CD4-positive, CD25-positive, alpha-beta regulatory T cell (primary cell): Measurements from ENCODE around the gene HES7. TPM values are rescaled to one million over a fixed set of nuclear protein-coding genes. Genes with fewer than 3 reads are reported as not detected.
A peak's percentile ranks its signal among the peaks of the same experiment; 100 is the strongest.

Source experiments
- ATAC-seq, 2 donors: fragments of 150-1000 bp; cut with Tn5 transposase; one replicate each; pipeline ENCODE4 v1.10.0; 2021; ENCODE audit warnings: low read depth in 2 of 2, moderate number of reproducible peaks in 2 of 2, moderate library complexity in 1 of 2
- DNase-seq, 3 donors: peaks; one replicate each; pipeline versions ENCODE4 v3.0.0 to v3.0.0-alpha.2; 2012 to 2022; ENCODE audit warnings: mixed read lengths in 1 of 3
- H3K27ac ChIP-seq: one replicate; pipeline ENCODE4 v1.7.0; 2013; ENCODE audit warnings: mild to moderate bottlenecking, low read length; ENCODE audit not compliant: insufficient read depth, poor library complexity, severe bottlenecking
- H3K27me3 ChIP-seq: one replicate; pipeline ENCODE4 v1.7.0; 2013; ENCODE audit warnings: low read length; ENCODE audit not compliant: control insufficient read depth, insufficient read depth
- H3K36me3 ChIP-seq: one replicate; pipeline ENCODE4 v1.7.0; 2013; ENCODE audit warnings: mild to moderate bottlenecking, low read length, moderate library complexity; ENCODE audit not compliant: control insufficient read depth, insufficient read depth
- H3K4me1 ChIP-seq: 2 replicates; pipeline ENCODE4 v1.7.0; 2013; ENCODE audit warnings: mild to moderate bottlenecking, low read length; ENCODE audit not compliant: insufficient read depth, control insufficient read depth, poor library complexity, severe bottlenecking
- H3K4me3 ChIP-seq: one replicate; pipeline ENCODE4 v1.7.0; 2013; ENCODE audit warnings: low read depth, mild to moderate bottlenecking, low read length, moderate library complexity
- H3K9me3 ChIP-seq, 2 experiments: 1 replicate in 1 of 2; 2 replicates in 1 of 2; pipeline ENCODE4 v1.7.0; 2013; ENCODE audit warnings: low read length in 2 of 2, mild to moderate bottlenecking in 1 of 2, moderate library complexity in 1 of 2; ENCODE audit not compliant: control insufficient read depth in 2 of 2
- H3K27ac Mint-ChIP-seq, 3 donors: one replicate each; pipeline ENCODE4 v1.8.0; 2020 to 2022; ENCODE audit warnings: mild to moderate bottlenecking in 3 of 3, mixed read lengths in 3 of 3, moderate library complexity in 2 of 3
- H3K27me3 Mint-ChIP-seq: one replicate; pipeline ENCODE4 v1.8.0; 2022; ENCODE audit warnings: mild to moderate bottlenecking, mixed read lengths
- H3K36me3 Mint-ChIP-seq: one replicate; pipeline ENCODE4 v1.8.0; 2020; ENCODE audit warnings: mixed read lengths
- H3K4me1 Mint-ChIP-seq, 4 donors: one replicate each; pipeline ENCODE4 v1.8.0; 2020 to 2022; ENCODE audit warnings: mixed read lengths in 4 of 4, mild to moderate bottlenecking in 1 of 4
- H3K4me3 Mint-ChIP-seq, 4 donors: one replicate each; pipeline ENCODE4 v1.8.0; 2020 to 2022; ENCODE audit warnings: mild to moderate bottlenecking in 4 of 4, mixed read lengths in 4 of 4, moderate library complexity in 3 of 4
- H3K9me3 Mint-ChIP-seq, 7 donors: one replicate each; pipeline ENCODE4 v1.8.0; 2020 to 2022; ENCODE audit warnings: mixed read lengths in 7 of 7, mild to moderate bottlenecking in 3 of 7, moderate library complexity in 2 of 7
- polyA plus RNA-seq, 4 donors: library from polyadenylated mRNA; unstranded; fragments of 300-500 nt; fragmentation: Illumina TruSeq; gene quantifications; one replicate each; pipeline ENCODE4 v1.2.3, GENCODE V29; 2021
- total RNA-seq: library from RNA; stranded (reverse); gene quantifications from one replicate; pipeline ENCODE4 v1.2.3, GENCODE V29; 2022

The HES7 gene
- total and polyA plus RNA-seq, 5 donors from 2014 or later: not detected

GRCh38 chr17:8117980-8118768, 5.7 kb downstream of the HES7 start, which contains the start of gene ALOXE3:
TSS of gene ALOXE3 (minus strand) at chr17:8118514. CDS start at chr17:8117990, 524 bp downstream.
- peaks cover 0 to 11% (median 0%) of the 10 kb centered on the region in 7 donors for H3K9me3 Mint-ChIP-seq
- ATAC-seq: peak in 1 of 2 donors; percentile 1
- peak within 1 kb of the TSS; percentile 93 to 98 (median 94) for H3K4me3 Mint-ChIP-seq

DNA sequence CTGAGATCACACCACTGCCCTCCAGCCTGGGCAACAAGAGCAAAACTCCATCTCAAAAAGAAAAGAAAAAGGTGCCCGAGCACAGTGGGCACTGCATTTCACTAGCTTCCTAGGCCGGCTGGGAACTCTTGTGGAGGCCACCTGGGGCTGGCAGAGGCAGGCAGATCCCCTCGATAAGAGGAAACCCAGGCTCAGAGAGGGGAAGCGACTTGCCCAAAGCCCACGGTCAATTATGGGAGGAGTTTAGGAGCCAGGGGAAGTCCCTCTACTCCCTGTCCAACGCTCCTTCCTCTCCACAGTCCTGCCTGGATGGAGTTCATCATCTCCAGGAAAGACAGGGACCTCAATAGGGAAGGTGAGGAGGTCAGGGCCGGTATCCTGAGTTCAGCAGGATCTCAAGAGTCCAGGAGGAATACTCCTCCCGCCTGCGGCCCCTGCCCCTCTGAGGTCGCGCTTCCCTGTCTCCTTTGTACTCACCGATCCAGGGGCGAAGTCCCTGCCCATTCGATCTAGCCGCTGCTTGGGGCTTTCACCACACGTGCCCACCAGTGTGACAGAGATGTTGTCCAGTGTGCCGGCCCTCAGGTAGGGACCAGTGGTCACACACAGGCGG, 6.4 kb downstream of the HES7 start:
- DNase-seq: no peak
- Histone ChIP-seq H3K36me3 (no peaks in the 10 kb centered on the region), H3K27ac (no peak overlapping the region), H3K4me3 (peak overlapping the region; percentile 7), H3K27me3 (peaks cover 26% of the 10 kb centered on the region), H3K4me1 (peaks cover 42% of the 10 kb centered on the region), H3K9me3 (no peaks in the 10 kb centered on the region)
- ATAC-seq: no peak
- peaks cover 11% of the 10 kb centered on the region for H3K36me3 Mint-ChIP-seq
- peak overlapping the region in 1 of 3 donors; percentile 69 for H3K27ac Mint-ChIP-seq
- peak overlapping the region; percentile 63 to 94 (median 94) for H3K4me3 Mint-ChIP-seq
- H3K9me3 Mint-ChIP-seq: peaks cover 0 to 11% (median 0%) of the 10 kb centered on the region in 7 donors
- H3K4me1 Mint-ChIP-seq: peaks cover 16 to 46% (median 28%) of the 10 kb centered on the region in 4 donors
- H3K27me3 Mint-ChIP-seq: peaks cover 86% of the 10 kb centered on the region

More at GRCh38 chr17:8117980-8118768, 5.7 kb downstream of the HES7 start, which contains the start of gene ALOXE3:
- no peaks in the 10 kb centered on the region for H3K9me3 ChIP-seq
- peak within 1 kb of the TSS; percentile 75 for H3K27ac ChIP-seq
- DNase-seq: no peak
- peak within 1 kb of the TSS; percentile 86 for H3K4me3 ChIP-seq
- no peaks in the 10 kb centered on the region for H3K36me3 ChIP-seq
- H3K4me1 Mint-ChIP-seq: peaks cover 16 to 53% (median 31%) of the 10 kb centered on the region in 4 donors
- H3K36me3 Mint-ChIP-seq: peaks cover 7% of the 10 kb centered on the region
- H3K27ac Mint-ChIP-seq: peak within 1 kb of the TSS; percentile 95 to 100 (median 99)
- peaks cover 49% of the 10 kb centered on the region for H3K4me1 ChIP-seq
- H3K27me3 Mint-ChIP-seq: peaks cover 82% of the 10 kb centered on the region
- H3K27me3 ChIP-seq: peaks cover 22% of the 10 kb centered on the region

GRCh38 chr17:8116776-8117175, 7.1 kb downstream of the HES7 start:
- Histone ChIP-seq H3K36me3 (no peaks in the 10 kb centered on the region), H3K27me3 (peaks cover 26% of the 10 kb centered on the region), H3K4me1 (peaks cover 35% of the 10 kb centered on the region), H3K27ac (no peak overlapping the region), H3K9me3 (no peaks in the 10 kb centered on the region), H3K4me3 (no peak overlapping the region)
- Mint-ChIP-seq H3K36me3 (peaks cover 11% of the 10 kb centered on the region), H3K4me3 (peak overlapping the region in 2 of 4 donors; percentile 35 to 75), H3K27ac (no peak overlapping the region), H3K27me3 (peaks cover 90% of the 10 kb centered on the region), H3K9me3 (peaks cover 0 to 11% (median 0%) of the 10 kb centered on the region in 7 donors), H3K4me1 (peaks cover 16 to 41% (median 27%) of the 10 kb centered on the region in 4 donors)
- DNase-seq (peak in 1 of 3 donors; percentile 8), ATAC-seq (no peak)

DNA sequence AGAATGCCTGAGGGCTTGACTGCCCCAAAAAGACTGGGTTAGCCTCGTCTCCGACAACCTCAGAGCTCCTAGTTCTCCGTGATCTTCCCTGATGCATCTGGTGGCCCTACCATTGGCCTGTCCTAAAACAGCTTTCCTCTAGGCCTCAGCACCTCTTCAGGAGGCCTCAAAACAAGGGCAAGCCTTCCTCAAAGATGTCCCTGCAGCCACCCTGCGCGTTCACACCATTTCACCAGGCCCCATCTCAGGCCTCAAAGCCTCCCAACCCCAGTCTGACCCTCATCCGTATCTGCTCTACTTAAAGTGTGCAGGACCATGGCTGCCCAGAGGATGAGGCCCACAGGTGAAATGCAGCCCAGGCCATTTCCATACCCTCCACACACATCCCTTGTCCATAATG, 13.0 kb downstream of the HES7 start:
- H3K4me3 ChIP-seq: no peak overlapping the region
- H3K9me3 Mint-ChIP-seq: peaks cover 0 to 3% (median 0%) of the 10 kb centered on the region in 7 donors
- H3K36me3 ChIP-seq: no peaks in the 10 kb centered on the region
- H3K27ac Mint-ChIP-seq: peak overlapping the region in 1 of 3 donors; percentile 69
- peaks cover 4% of the 10 kb centered on the region for H3K36me3 Mint-ChIP-seq
- H3K27ac ChIP-seq: no peak overlapping the region
- H3K4me3 Mint-ChIP-seq: peak overlapping the region in 3 of 4 donors; percentile 18 to 75 (median 39)
- peaks cover 0 to 6% (median 3%) of the 10 kb centered on the region in 4 donors for H3K4me1 Mint-ChIP-seq
- H3K4me1 ChIP-seq: peaks cover 10% of the 10 kb centered on the region
- H3K9me3 ChIP-seq: no peaks in the 10 kb centered on the region
- DNase-seq (no peak), ATAC-seq (no peak)
- H3K27me3 Mint-ChIP-seq: peaks cover 53% of the 10 kb centered on the region
- H3K27me3 ChIP-seq: peaks cover 15% of the 10 kb centered on the region

- Mint-ChIP-seq H3K36me3 (peaks cover 4% of the 10 kb centered on the region), H3K9me3 (peaks cover 0 to 3% (median 0%) of the 10 kb centered on the region in 7 donors), H3K27me3 (peaks cover 48% of the 10 kb centered on the region), H3K4me1 (peaks cover 0 to 6% (median 3%) of the 10 kb centered on the region in 4 donors), H3K4me3 (peak overlapping the region in 2 of 4 donors; percentile 22 to 75), H3K27ac (peak overlapping the region in 1 of 3 donors; percentile 62)
- Histone ChIP-seq H3K9me3 (no peaks in the 10 kb centered on the region), H3K27me3 (peaks cover 11% of the 10 kb centered on the region), H3K4me1 (peaks cover 10% of the 10 kb centered on the region), H3K36me3 (no peaks in the 10 kb centered on the region), H3K27ac (no peak overlapping the region), H3K4me3 (no peak overlapping the region)
- DNase-seq (no peak), ATAC-seq (no peak)
These were observed 13.5 kb downstream of the HES7 start for GRCh38 chr17:8110456-8110804.

DNA sequence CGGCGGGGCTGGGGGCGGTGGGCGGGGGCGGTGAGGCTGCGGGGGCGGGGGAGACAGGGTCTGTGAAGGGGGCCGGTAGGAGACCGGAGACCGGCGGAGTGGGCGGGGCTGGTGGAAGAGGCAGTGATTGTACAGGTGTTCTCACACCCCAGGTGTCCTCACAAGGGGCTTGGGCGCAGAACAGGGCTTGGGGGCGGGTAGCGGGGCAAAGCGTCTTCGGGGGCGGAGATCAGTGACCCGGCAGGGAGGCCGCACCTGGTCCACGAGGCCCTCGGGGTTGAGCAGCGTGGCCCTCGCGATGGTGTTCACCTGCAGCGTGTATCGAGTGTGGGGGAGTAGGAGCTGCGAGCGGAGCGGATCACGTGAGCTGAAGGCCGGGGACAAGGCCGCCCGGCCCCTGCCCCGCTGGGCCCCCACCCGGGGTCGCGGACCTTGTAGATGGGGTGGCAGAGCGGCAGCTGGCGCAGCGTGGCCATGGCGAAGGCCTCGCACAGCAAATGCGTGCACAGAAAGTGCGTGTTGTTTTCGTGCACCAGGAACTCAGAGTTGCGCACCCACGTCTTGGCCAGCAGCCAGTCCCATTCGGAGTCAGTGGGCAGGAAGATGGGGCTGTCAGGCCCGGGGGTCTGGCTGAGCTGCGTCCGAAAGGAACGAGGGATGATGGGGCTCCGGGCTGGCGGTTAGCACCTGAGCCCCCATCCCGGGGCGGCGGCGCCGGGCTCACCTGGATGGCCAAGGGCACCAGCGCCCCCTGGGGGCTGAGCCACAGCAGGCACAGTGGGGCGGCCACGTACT, 14.0 kb downstream of the HES7 start:
- Mint-ChIP-seq H3K27ac (no peak overlapping the region), H3K4me3 (peak overlapping the region in 2 of 4 donors; percentile 70 to 81), H3K4me1 (peaks cover 0 to 6% (median 3%) of the 10 kb centered on the region in 4 donors), H3K9me3 (peaks cover 0 to 3% (median 0%) of the 10 kb centered on the region in 7 donors), H3K36me3 (peaks cover 4% of the 10 kb centered on the region), H3K27me3 (peaks cover 43% of the 10 kb centered on the region)
- DNase-seq (peak; percentile 74 to 83 (median 77)), ATAC-seq (peak; percentile 91 to 93)
- Histone ChIP-seq H3K27ac (no peak overlapping the region), H3K9me3 (no peaks in the 10 kb centered on the region), H3K4me1 (peaks cover 10% of the 10 kb centered on the region), H3K4me3 (peak overlapping the region; percentile 35), H3K27me3 (peaks cover 9% of the 10 kb centered on the region), H3K36me3 (no peaks in the 10 kb centered on the region)

GRCh38 chr17:8108972-8109660, 14.8 kb downstream of the HES7 start:
- H3K4me3 ChIP-seq: no peak overlapping the region
- H3K36me3 Mint-ChIP-seq: peaks cover 4% of the 10 kb centered on the region
- peaks cover 36% of the 10 kb centered on the region for H3K27me3 Mint-ChIP-seq
- H3K4me1 Mint-ChIP-seq: peaks cover 0 to 6% (median 3%) of the 10 kb centered on the region in 4 donors
- H3K27me3 ChIP-seq: peaks cover 7% of the 10 kb centered on the region
- H3K9me3 ChIP-seq: no peaks in the 10 kb centered on the region
- peaks cover 10% of the 10 kb centered on the region for H3K4me1 ChIP-seq
- no peak for ATAC-seq
- H3K27ac ChIP-seq: no peak overlapping the region
- H3K27ac Mint-ChIP-seq: no peak overlapping the region
- peak overlapping the region in 3 of 4 donors; percentile 15 to 38 (median 28) for H3K4me3 Mint-ChIP-seq
- H3K9me3 Mint-ChIP-seq: peaks cover 0 to 3% (median 0%) of the 10 kb centered on the region in 7 donors
- no peak for DNase-seq
- no peaks in the 10 kb centered on the region for H3K36me3 ChIP-seq
